HUES64 (cell line): ENCODE measurements around the gene CTNNA1.
A peak's percentile ranks its signal among the peaks of the same experiment; 100 is the strongest.

Experiments
- H3K27ac ChIP-seq: 2 replicates; pipeline ENCODE4 v1.7.0; 2013; ENCODE audit warnings: low read depth, low read length, inconsistent platforms
- H3K27me3 ChIP-seq: 2 replicates; pipeline ENCODE4 v1.6.1; 2013; ENCODE audit warnings: mild to moderate bottlenecking, low read length; ENCODE audit not compliant: insufficient read depth
- H3K36me3 ChIP-seq: 2 replicates; pipeline ENCODE4 v1.6.1; 2013; ENCODE audit warnings: mild to moderate bottlenecking, low read length; ENCODE audit not compliant: insufficient read depth
- H3K4me1 ChIP-seq: 2 replicates; pipeline ENCODE4 v1.6.1; 2013; ENCODE audit warnings: mild to moderate bottlenecking, low read length, moderate library complexity; ENCODE audit not compliant: insufficient read depth
- H3K4me3 ChIP-seq: 2 replicates; pipeline ENCODE4 v1.5.1; 2013; ENCODE audit warnings: mild to moderate bottlenecking, low read length, moderate library complexity
- H3K9ac ChIP-seq: 2 replicates; pipeline ENCODE4 v1.6.1; 2013; ENCODE audit warnings: mild to moderate bottlenecking, low read depth, low read length
- H3K9me3 ChIP-seq: 2 replicates; pipeline ENCODE4 v1.6.1; 2013; ENCODE audit warnings: low read depth, low read length; ENCODE audit not compliant: insufficient read depth
- WGBS: fragments of 150-250, 120-280 bp; methylation state at CpG from one replicate; pipeline ENCODE4 v1.1.7; 2013; ENCODE audit warnings: missing lambda C conversion rate; 5-methylcytosine and 5-hydroxymethylcytosine counted together

CTNNA1 gene

DNA sequence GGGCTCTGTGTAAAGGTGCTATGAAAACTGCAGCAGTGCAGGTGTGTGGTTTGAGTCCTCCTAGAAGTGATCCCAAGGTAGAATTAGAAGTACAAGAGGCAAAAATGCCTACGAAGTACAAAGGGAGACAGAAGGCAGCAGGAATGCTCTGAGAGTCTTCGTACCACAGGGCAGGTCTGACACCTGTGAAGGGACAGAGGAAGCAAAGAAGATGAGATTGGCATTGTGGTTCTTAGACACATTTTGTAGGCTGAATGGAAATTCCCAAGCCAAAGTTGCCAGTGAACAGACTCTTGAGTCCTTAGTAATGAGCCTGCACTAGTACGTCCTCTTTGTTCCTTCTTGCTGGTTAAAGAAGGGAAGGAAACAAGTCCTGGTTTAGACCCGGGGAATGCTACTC is 123.6 kb downstream of the CTNNA1 start:
- no peaks in the 10 kb centered on the region for H3K27me3 ChIP-seq
- H3K9ac ChIP-seq = no peak overlapping the region
- 93% methylated on average over 3 of the region's 4 CpGs for WGBS
- H3K36me3 ChIP-seq = no peaks in the 10 kb centered on the region
- no peak overlapping the region for H3K4me3 ChIP-seq
- H3K4me1 ChIP-seq = peaks cover 45% of the 10 kb centered on the region
- H3K27ac ChIP-seq = no peak overlapping the region
- no peaks in the 10 kb centered on the region for H3K9me3 ChIP-seq

DNA sequence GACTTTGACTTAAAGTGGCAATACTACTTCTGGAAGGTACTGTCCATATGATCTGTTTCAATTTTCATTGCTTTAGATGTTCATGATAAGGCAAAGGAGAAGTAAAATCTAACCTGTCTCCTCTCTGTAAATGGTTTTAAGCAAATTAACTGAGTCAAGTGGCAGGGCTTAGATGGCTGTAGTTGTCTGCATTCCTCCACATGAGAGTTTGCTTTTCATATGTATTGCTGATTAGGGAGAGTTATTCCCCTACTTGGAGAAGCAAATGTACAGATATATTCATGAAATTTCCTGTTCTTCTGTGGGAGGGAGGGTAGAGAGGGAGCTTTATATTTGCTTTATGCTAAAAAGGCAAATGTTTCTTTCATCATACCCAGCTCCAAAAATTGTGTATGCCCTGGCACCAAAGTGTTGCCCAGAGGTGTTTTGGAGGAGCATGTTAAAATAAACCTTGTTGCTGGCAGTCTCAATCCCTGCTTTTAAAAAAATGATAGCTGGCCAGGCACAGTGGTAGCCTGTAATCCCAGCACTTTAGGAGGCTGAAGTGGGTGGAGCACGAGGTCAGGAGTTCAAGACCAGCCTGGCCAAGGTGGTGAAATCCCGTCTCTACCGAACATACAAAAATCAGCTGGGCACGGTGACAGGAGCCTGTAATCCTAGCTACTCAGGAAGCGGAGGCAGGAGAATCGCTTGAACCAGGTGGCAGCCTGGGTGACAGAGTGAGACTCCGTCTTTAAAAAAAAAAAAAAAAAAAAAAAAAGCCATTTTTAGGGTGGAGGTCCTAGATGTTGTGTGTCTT is 125.4 kb downstream of the CTNNA1 start:
- Histone ChIP-seq H3K27me3 (no peaks in the 10 kb centered on the region), H3K4me3 (no peak overlapping the region), H3K4me1 (peaks cover 36% of the 10 kb centered on the region), H3K9me3 (no peaks in the 10 kb centered on the region), H3K9ac (no peak overlapping the region), H3K27ac (no peak overlapping the region), H3K36me3 (no peaks in the 10 kb centered on the region)
- WGBS = 96% methylated on average over 7 of the region's 7 CpGs

DNA sequence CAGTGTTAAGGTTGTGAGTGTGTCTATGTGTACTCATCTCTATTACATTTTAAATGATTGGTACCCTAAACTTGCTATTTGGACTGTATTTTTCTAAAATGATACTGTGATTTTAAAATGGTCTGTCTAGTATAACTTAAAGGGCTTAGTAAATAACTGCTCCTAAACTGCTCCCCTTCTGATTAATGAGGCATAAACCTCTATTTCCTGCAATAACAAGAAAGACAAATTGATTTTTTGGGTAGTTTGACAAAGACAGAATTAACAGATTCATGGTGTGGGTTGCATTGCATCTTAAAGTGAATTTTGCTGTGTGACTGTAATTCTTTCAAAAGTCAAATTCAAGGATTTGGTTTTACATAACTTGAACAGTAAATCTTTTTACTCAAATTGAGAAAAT is 130.0 kb downstream of the CTNNA1 start:
- H3K36me3 ChIP-seq = peaks cover 21% of the 10 kb centered on the region
- peak overlapping the region; percentile 91 for H3K27ac ChIP-seq
- H3K9ac ChIP-seq = no peak overlapping the region
- H3K4me3 ChIP-seq = no peak overlapping the region
- no peaks in the 10 kb centered on the region for H3K9me3 ChIP-seq
- H3K27me3 ChIP-seq = no peaks in the 10 kb centered on the region
- peaks cover 38% of the 10 kb centered on the region for H3K4me1 ChIP-seq

GRCh38 chr5:138884094-138884493 is 130.9 kb downstream of the CTNNA1 start:
- Histone ChIP-seq H3K9me3 (peaks cover 5% of the 10 kb centered on the region; the same call in 1 of the 2 replicates), H3K4me3 (peak overlapping the region; percentile 26; the same call in 1 of the 2 replicates), H3K36me3 (peaks cover 29% of the 10 kb centered on the region), H3K27ac (peak overlapping the region; percentile 91), H3K9ac (no peak overlapping the region; the same call in 1 of the 2 replicates), H3K4me1 (peaks cover 36% of the 10 kb centered on the region), H3K27me3 (no peaks in the 10 kb centered on the region)
- 35% methylated on average over 1 of the region's 1 CpG for WGBS

- Histone ChIP-seq H3K27ac (peak overlapping the region; percentile 91), H3K36me3 (peaks cover 33% of the 10 kb centered on the region), H3K4me1 (peaks cover 36% of the 10 kb centered on the region), H3K9ac (no peak overlapping the region; the same call in 1 of the 2 replicates), H3K27me3 (no peaks in the 10 kb centered on the region), H3K9me3 (peaks cover 9% of the 10 kb centered on the region; the same call in 1 of the 2 replicates), H3K4me3 (peak overlapping the region; percentile 26)
Observed at GRCh38 chr5:138884554-138884953, 131.3 kb downstream of the CTNNA1 start.

- peaks cover 60% of the 10 kb centered on the region for H3K36me3 ChIP-seq
- H3K4me3 ChIP-seq = no peak overlapping the region
- no peak overlapping the region for H3K27ac ChIP-seq
- peaks cover 23% of the 10 kb centered on the region for H3K9me3 ChIP-seq
- H3K9ac ChIP-seq = no peak overlapping the region
- no peaks in the 10 kb centered on the region for H3K27me3 ChIP-seq
- H3K4me1 ChIP-seq = peaks cover 14% of the 10 kb centered on the region
Observed at GRCh38 chr5:138889994-138890393, 136.8 kb downstream of the CTNNA1 start.

DNA sequence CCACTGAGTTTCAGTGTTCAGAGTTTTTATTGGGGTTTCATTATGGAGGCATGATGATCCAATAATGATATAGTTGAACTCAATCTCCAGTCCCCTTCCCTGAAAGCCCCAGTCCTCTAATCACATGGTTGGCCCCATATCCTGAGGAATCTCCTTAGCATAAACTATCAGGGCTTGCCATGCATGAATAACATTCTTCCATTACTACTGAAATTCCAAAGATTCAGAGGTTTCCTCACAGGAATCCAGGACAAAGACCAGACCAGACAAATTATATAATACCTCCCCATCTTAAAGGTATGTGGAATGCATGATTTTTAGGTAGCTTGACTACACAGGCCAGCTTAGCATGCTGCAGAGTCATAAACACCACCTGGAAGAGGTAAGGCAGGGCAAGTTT is 137.4 kb downstream of the CTNNA1 start:
- no peak overlapping the region for H3K4me3 ChIP-seq
- H3K9me3 ChIP-seq = peaks cover 23% of the 10 kb centered on the region
- no peaks in the 10 kb centered on the region for H3K27me3 ChIP-seq
- no peak overlapping the region for H3K27ac ChIP-seq
- H3K36me3 ChIP-seq = peaks cover 62% of the 10 kb centered on the region
- no peak overlapping the region for H3K9ac ChIP-seq
- H3K4me1 ChIP-seq = peaks cover 8% of the 10 kb centered on the region

DNA sequence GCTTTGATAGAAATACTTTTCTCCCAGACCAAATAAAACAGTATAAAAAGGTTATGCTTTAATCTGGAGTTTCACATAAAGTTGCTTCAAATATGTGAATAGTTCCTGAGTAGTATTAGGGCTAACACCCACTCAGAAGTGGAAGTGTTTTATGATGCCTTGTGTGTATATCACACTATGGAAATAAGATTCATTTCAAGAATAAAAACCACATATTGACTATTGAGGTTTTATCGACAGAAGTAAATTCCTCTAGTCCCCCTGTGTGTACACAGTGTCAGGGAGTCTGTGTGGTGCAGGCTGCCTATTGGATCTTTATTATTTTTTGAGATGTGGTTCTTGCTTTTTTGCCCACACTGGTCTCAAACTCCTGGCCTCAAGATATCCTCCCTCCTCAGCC is 142.7 kb downstream of the CTNNA1 start:
- Histone ChIP-seq H3K27me3 (no peaks in the 10 kb centered on the region), H3K27ac (no peak overlapping the region), H3K9ac (no peak overlapping the region), H3K4me3 (no peak overlapping the region), H3K36me3 (peaks cover 36% of the 10 kb centered on the region), H3K9me3 (0 out of 2 replicates have a peak, but pooled peaks cover under 1% of the 10 kb centered on the region), H3K4me1 (no peaks in the 10 kb centered on the region)
- WGBS = no CpG with 5 or more reads among the region's 1 CpG

- no peaks in the 10 kb centered on the region for H3K27me3 ChIP-seq
- H3K9ac ChIP-seq = no peak overlapping the region
- H3K4me3 ChIP-seq = no peak overlapping the region
- no peaks in the 10 kb centered on the region for H3K9me3 ChIP-seq
- H3K36me3 ChIP-seq = peaks cover 40% of the 10 kb centered on the region
- H3K27ac ChIP-seq = no peak overlapping the region
- peaks cover 7% of the 10 kb centered on the region; the same call in 1 of the 2 replicates for H3K4me1 ChIP-seq
- 100% methylated on average over 1 of the region's 1 CpG for WGBS
Observed at GRCh38 chr5:138898299-138898698, 145.1 kb downstream of the CTNNA1 start.

GRCh38 chr5:138898742-138899141 is 145.5 kb downstream of the CTNNA1 start:
- peaks cover 44% of the 10 kb centered on the region for H3K36me3 ChIP-seq
- 97% methylated on average over 2 of the region's 2 CpGs for WGBS
- H3K4me3 ChIP-seq = no peak overlapping the region
- peaks cover 7% of the 10 kb centered on the region; the same call in 1 of the 2 replicates for H3K4me1 ChIP-seq
- H3K27me3 ChIP-seq = no peaks in the 10 kb centered on the region
- no peaks in the 10 kb centered on the region for H3K9me3 ChIP-seq
- H3K27ac ChIP-seq = no peak overlapping the region
- H3K9ac ChIP-seq = no peak overlapping the region

DNA sequence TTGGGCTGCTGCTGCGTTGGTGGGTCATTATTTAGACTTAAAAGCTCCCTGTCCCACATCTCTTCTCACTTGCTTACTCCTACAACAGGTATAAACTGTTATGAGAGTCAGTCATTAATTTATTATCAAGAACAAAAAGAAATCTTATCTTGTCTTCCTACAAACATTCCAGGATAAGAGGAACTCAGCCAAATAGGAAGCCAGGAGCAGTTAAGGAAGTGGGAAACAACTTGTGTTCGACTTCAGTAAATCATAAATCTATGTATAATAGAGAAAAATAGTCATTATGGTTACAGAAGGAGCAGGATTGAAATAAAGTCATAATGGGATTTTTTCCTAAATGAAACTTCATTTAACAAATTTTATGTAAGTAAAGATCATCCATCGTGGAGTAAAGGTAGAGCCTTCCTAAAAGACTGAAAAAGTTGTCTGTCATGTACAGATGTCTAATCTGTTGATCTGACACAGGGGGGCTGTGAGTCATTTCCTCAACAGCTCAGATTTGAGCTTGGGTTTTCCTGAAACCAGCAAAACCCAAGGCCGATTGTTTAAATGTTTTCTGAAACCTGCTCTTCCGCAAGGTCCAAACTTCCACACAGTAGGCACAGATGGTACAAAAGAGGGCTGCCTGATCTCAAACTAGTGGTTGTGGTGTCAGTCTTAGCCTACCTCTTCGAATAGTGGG is 147.2 kb downstream of the CTNNA1 start:
- Histone ChIP-seq H3K4me1 (peaks cover 7% of the 10 kb centered on the region; the same call in 1 of the 2 replicates), H3K9me3 (no peaks in the 10 kb centered on the region), H3K27me3 (no peaks in the 10 kb centered on the region), H3K36me3 (peaks cover 58% of the 10 kb centered on the region), H3K27ac (no peak overlapping the region), H3K4me3 (no peak overlapping the region), H3K9ac (no peak overlapping the region)
- 98% methylated on average over 4 of the region's 6 CpGs for WGBS
